ACHN (cell line): ENCODE data around the gene ABCA4.
A peak's percentile ranks its signal among the peaks of the same experiment; 100 is the strongest.
"Not testable (repeated sequence)": the region's sequence is repeated elsewhere in the genome, so short reads cannot be mapped to it uniquely, and the experiment has no call there.

ENCODE experiments used
- DNase-seq: peaks from one replicate; pipeline ENCODE4 v3.0.0-alpha.2; 2015
- in situ Hi-C: cut with HindIII; loops from 2 replicates; pipeline ENCODE4 v1.10.0; 2017; ENCODE audit warnings: low sequenced_read_pairs, low pct_ligation_motif_present, low pct_unique_long_range_greater_than_20kb

ABCA4 gene

DNA sequence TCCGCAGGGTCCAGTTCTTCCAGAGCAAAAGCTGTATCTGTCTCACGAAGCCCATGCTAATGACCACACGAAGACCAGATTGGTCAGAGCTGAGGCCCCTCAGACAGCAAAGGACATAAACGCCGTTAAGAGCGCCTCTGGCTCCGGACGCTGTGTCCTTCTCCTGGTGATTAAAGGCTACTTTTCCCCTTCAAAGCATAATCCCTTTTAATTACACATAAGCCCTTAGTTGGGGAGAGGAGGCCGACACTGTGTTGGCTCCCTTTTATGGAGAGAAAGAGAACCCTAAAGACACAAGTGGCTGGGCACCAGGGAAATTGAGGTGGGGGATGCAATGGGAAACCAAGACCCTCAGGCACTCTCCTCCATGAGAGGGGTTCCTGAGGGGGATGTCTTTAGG, at the start of gene ABCA4:
ABCA4 (minus strand) TSS at position 158 of the 400 bp plus-strand sequence; CDS start at position 55, 103 bp downstream.
- no peak for DNase-seq
- in situ Hi-C loops = no loop called here

DNA sequence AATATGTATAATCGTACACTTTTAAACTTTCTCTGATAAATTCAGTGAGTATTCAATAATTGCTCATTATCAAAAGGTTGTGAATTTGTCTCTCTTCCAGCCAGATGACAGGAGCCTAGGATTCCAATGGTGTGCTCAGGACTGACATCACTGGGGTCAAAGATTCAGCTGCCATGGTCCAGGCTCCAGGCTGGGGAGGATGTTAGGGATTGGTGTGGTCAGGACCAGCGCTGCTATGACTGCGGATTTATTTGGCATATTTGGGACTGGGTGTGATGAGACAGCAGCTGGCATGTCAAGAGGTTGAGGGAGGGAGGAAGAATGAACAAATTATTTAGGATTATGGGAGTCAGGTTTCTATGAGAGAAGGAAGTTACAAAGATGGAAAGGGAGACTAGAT, 48.2 kb upstream of the ABCA4 start:
- in situ Hi-C loops = no loop called here

DNA sequence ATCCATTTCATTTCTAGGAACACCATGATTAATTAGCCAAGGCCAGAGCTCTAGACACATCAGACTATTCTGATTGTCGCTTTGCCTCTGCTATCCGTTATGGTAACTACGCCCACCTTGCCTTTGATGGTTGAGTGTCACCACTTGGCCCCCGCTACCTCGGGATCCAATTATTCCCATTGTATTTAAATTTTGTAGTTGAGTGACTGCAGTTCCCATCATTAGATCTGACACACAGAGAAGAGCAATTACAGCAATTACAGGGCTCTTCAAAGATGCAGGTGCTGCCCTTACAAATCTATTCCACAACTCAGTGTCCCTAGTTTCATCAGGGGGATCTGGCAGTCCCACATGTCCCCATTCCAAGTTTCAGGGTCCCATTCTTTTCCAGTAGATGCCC, 44.9 kb upstream of the ABCA4 start:
- in situ Hi-C loops = no loop called here

More for the DNA sequence above, 48.2 kb upstream of the ABCA4 start:
- no peak for DNase-seq

DNA sequence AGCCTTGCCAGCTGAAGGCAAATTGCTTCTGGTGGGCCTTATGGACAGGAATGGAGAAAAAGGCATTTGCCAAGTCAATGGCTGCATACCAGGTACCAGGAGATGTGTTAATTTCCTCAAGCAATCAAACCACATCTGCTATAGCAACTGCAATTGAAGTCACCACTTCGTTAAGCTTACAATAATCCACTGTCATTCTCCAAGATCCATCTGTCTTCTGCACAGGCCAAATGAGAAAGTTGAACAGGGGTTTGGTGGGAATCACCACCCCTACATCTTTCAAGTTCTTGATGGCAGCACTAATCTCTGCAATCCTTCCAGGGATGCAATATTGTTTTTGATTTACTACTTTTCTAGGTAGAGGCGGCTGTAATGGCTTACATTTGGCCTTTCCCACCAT, 43.9 kb upstream of the ABCA4 start:
- in situ Hi-C loops, DNase-seq: not testable (repeated sequence)

More for the DNA sequence above, 44.9 kb upstream of the ABCA4 start:
- DNase-seq = no peak

DNA sequence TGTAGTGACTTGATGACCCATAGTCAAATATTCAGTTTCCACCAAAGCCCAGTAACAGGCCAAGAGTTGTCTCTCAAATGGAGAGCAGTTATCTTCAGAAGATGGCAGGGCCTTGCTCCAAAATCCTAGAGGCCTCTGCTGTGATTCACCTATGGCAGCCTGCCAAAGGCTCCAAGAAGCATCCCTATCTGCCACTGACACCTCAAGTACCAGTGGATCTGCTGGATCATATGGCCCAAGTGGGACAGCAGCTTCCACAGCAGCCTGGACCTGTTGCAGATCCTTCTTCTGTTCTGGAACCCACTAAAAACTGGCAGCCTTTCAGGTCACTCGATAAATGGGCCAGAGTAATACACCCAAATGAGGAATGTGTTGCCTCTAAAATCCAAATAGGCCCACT, 43.2 kb upstream of the ABCA4 start:
- DNase-seq, in situ Hi-C loops: not testable (repeated sequence)

DNA sequence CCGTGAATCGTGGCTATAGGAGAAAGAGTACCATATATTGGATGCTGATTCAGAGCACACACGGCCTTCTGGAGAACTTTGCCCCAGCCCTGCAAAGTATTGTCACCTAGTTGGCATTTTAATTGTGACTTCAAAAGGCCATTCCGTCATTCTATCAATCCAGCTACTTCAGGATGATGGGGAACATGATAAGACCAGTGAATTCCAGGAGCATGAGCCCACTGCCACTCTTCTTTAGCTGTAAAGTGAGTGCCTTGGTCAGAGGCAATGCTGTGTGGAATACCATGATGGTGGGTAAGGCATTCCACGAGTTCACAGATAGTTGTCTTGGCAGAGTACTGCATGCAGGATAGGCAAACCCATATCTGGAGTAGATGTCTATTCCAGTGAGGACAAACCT, 42.3 kb upstream of the ABCA4 start:
- DNase-seq, in situ Hi-C loops: not testable (repeated sequence)

DNA sequence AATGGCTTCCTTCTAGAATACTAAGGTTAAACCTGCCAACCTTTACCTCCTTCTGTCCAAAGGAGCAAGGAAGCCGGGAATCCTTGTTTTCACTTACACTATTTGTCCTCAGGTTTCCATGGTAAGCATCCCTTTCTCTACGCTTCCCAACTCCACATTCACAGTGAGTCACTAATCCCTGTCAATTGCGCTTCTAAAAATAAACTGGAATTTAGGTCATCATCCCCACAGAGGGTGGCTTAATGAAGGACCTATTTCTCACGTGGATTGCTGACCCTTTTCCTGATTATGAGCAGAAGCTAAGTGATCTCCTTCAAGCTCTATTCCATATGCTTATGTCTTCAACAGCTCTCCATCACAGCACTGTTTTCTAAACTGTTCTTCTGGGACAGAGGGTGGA, 39.9 kb upstream of the ABCA4 start:
- DNase-seq = peak; percentile 24
- in situ Hi-C loops = no loop called here

DNA sequence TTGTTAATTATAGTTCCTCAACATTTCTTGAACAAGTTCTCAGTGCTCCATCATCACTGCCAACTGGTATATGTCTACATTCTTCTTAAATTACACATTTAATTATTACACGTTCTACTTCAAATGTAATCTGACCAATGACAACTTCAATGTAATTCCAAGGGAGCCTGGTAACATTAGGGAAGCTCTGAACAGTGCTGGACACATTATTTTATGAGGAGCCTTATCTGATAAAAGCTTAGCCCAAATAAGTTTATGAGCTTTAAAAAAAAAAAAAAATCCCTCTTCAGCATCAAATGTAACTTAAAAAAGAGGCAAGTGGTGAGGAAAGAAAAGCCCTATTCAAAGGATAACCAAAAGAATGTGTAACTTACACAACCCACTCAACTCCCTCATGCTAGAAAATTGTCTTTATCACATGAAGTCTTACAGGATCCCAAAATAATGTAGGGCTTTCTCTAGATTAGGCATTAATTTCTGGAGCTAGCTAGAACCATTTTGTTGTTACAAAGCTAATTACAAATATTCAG, 35.2 kb upstream of the ABCA4 start:
- no peak for DNase-seq
- in situ Hi-C loops = no loop called here

DNA sequence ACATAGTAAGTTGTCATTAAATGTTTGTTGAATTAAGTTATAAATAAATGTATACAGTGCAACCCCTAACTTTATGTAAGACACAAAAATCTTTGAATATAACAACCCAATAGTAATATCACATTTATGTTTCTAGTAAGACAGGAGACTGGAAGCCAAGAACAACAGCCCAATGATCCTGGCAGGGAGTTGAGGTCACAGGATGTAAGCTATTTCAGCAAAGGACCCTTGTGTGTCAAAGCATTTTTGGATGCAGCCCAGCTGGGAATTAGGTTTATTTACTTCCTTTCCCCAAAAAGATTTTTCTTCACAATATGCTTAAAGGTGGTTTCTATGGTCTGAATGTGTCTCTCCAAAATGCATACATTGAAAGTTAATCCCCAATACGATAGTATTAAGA, 34.0 kb upstream of the ABCA4 start:
- no peak for DNase-seq
- in situ Hi-C loops = no loop called here

DNA sequence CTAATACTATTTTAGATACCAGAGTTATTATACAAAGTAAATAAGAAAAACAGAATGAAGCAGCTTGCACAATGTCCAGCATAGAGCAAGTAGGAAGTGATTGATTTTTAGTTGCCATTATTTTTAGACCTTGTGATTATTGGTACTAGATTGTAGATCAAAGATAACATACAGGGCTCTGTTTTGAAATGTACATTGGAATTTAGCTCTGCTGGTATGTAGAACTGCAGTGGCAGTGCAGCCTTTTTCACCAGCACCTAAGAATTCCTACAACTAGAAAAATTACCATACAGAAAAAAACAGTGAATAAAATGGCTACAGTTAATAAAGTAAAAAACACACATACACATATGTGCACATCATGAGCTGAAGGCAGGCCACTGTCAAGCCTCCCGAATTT, 32.2 kb upstream of the ABCA4 start:
- in situ Hi-C loops = no loop called here
- DNase-seq = no peak

DNA sequence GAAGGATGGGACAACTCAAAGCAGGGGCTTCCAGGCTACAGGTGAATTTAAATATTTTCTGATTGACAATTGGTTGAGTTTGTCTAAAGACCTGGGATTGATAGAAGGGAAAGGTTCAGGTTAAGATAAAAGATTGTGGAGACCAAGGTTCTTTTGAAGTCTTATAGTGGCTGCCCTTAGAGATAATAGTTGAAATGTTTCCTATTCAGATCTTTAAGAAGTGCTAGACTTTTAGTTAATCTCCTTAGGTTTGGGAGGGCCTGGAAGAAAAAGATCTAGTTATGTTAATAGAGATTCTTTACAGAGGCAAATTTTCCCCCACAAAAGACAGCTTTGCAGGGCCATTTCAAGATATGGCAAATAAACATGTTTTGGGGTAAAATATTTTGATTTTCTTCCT, 28.2 kb upstream of the ABCA4 start:
- in situ Hi-C loops, DNase-seq: not testable (repeated sequence)

DNA sequence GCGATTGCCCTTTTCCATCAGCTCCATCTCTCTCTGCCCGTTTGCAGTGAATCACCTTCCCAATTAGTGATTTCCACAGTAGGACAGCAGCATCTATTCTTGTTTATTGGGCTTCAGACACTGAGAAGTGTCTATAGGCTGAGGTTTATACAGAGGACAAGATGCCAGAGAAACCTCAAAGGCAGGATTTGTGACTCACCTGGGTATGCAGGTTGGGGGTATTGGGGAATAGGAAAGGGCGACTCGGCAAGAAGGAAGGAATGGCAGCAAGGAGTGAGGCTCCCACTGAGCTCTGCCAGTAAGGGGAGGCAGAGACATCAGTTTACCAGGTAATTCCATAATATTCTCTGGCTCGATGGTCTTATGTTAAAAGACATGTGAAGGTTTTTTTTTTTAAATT, 25.3 kb upstream of the ABCA4 start:
- in situ Hi-C loops = no loop called here
- no peak for DNase-seq

DNA sequence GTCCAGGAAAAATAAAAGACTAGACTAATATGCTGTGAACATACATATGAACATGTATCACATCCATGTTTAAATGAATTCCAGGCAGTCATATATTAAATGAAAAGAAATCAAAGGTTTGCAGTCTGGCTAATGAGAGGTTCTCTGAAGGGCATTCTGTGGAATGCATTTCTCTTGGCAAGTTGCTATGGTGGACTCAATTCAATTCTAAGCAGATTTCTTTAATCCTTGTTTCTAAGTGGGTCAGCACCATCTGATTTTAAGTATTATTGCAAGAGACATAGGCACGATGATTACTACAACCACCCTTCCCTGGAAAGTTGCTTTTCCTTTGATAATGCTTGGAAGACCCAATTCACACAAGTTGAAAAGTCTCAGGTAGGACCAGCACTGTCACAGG, 23.9 kb upstream of the ABCA4 start:
- in situ Hi-C loops = no loop called here
- no peak for DNase-seq

DNA sequence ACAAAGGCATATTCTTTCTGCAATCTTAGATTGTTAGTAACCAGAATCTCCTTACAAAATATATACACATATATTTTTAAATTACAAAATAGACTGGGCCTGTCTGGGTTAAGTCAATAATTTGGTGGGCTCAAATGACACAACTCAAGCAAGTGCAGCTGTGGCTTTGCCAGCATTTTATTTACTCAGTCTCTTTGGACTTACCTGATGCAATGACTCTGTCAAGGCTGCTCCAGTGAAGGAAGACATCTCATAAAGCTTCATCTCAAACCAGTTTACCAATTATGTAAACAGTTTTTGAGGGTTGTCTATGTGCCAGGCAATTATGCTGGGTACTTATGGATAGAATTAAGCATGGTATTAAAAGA, 22.8 kb upstream of the ABCA4 start:
- DNase-seq = no peak
- in situ Hi-C loops = no loop called here

DNA sequence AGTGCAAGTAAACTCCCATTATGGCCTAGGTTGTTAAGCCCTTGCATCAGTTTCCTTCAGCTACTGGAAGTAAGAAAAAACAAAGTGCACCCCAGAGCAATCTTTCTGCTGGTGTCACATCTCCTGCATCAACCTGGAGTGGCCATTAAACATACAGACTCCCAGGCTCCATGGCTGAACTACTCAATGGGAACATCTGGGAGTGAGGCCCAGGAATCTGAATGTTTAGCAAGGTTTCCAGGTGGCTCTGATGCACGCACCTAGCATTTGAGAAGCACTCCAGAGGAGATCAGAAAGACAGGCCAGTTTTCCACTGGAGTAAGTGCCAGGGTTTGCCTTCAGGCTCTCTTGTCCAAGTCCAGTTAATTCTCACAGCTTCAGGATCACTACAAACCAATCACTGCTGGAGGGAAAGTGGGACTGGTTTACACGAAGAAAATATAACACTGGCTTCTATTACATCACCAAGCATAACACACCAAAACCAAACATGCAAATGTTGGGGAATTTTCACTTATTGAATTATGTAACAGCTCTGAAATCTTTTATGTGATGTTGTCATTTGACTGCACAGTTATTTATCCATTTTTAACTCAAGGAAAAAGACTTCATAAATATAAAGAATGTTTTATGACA, 22.3 kb upstream of the ABCA4 start:
- DNase-seq = no peak
- in situ Hi-C loops = no loop called here

DNA sequence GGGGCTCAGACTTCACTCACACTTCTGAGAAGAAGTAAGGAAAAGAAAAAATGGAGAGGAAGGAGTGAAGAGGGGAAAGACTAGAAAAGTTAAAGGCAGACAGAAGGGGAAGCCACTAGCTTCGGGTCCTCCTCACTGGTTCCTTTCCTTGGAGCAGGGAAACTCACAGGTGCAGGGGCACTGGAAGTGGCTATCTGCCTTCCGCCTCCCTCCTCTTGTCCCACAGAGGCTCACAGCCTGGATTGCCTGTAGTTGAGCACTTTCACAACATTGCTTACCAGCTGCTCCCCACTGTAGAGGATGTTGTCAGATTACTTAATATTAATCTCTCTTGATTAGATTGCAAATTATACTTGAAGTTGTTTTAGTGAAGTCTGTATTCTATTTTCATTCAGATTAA, 21.6 kb upstream of the ABCA4 start:
- no peak for DNase-seq
- in situ Hi-C loops = no loop called here

DNA sequence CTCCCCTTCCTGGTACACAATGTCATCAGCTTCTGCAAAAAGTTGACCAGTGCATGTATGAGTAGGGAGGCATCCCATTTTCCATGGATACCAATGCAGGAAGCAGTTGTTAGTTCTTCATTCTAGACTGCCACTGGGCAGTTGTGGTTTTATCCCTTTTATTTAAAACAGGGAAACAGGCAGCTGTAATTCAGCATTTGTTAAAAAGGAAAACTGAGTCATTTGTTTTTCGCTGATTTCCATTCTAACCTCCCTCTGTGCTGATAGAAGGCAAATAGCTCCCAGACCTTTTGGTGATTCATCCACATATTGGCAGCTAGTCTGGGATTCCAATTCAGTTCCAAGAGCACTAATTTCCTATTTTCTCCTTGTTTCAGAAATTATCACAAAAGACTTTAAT, 21.1 kb upstream of the ABCA4 start:
- in situ Hi-C loops = no loop called here
- DNase-seq = no peak

DNA sequence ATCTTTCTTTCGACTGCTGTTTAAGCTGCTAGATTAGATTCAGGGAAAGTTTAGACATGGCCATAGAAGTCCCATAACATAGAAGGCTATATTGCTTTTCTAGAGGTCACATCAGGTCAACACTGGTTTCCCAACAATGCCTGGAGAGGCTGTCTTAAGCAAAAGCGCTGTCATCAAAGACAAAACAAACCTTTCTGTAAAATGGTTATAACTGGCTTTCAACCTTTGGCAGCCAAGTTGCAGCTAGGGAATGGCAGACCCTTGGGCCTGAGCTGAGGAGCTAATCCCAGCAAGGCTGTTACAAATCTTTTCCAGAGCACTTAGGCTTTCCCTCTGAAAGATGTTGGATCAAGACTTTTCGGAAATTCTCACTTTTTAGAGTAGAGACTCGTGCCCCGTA, 11.2 kb upstream of the ABCA4 start:
- in situ Hi-C loops = no loop called here
- DNase-seq = no peak

DNA sequence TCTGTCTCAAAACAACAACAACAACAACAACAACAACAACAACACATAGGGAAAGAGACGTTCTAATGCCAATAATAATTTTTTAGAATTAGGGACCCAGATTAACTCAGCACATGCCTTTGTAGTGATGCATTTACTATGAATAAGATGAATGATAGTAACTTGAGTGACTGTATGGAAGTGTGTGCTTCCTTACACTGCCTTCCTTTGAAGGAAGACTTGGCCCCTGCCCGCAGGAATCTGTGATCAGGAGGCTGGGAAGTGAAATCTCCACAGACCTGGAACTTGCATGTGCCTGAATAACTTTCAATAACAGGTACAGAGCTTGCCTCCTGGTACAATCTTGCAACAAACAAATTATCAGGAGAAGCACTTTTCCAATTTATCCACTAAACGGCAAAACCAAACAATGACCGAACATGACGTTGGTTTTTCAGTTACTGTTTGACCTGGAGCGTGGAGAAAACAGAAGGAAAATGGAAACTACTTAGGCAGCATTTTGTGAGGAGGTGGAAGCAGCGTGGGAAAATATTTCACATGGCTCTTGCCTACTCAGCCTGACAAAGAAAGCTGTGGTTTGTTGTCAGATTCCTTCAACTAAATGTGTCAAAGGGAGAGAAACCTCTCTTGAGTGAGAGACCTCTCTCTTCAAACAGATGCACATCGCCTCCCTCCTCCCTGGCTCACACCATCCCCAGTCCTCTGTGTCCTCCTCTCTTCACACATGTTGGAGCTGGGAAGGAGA, 10.1 kb upstream of the ABCA4 start:
- in situ Hi-C loops = no loop called here
- DNase-seq = no peak

DNA sequence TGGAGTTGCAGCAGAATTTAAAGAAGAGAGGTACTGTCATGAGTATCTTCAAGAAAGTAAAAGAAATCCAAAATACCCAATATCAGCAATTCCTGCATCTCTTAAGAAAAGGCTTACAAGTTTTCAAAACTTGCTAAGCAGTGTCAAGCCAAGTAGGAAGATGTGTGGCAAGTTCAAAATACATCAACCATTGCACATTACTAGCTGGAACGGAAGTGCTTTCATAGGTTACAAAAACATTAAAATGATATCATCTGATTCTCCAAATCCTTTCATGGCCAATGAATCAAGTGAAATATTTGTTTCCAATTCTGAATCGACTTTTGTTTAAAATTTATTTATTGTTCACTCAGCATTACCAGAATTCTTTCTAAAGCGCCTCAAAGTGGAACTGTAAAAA, 5.7 kb upstream of the ABCA4 start:
- in situ Hi-C loops = no loop called here
- DNase-seq = no peak
